ENCODE measurements around the gene CPD.

The CPD gene

GRCh38 chr17:30514895-30515596 lies 136.3 kb downstream of the CPD start:
- no peak for DNase-seq

- no peak for DNase-seq
Observed at GRCh38 chr17:30517786-30518185, 139.1 kb downstream of the CPD start.

- no peak for DNase-seq
Observed at GRCh38 chr17:30519166-30519565, 140.4 kb downstream of the CPD start.

All from inflammatory macrophage treated with lipopolysaccharide for 1 hour (primary cell).